Activated naive CD4-positive, alpha-beta T cell treated with Interleukin-2 at 50 U/mL for 16 hours (primary cell): ENCODE data around the gene GAD2.

Source experiments
- DNase-seq: peaks from one replicate; pipeline ENCODE4 v3.0.0-alpha.2; 2020

Gene GAD2

DNA sequence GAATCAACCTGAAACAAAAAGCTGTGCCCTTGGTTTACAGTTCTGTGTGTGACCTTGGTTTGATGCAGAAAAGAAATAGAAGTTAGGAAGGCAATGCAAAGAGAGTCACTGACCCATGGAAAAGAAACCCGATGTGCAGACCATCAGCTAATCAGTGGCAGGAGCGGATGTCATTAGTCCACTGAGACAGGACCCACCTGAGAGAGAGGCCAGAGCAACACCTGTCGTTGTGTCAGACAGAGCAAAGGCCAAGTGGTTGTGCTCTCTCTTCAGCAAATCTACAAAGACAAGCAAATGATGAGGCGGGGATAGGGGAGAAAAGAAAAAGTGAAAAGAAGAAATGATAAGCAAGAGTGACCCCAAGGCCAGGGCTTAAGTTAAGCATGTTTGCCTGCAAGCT, 8.7 kb downstream of the GAD2 start:
- DNase-seq, result no peak

GRCh38 chr10:26227786-26228185, 11.2 kb downstream of the GAD2 start:
- no peak for DNase-seq

- no peak for DNase-seq
Observed at GRCh38 chr10:26232174-26232573, 15.6 kb downstream of the GAD2 start.

DNA sequence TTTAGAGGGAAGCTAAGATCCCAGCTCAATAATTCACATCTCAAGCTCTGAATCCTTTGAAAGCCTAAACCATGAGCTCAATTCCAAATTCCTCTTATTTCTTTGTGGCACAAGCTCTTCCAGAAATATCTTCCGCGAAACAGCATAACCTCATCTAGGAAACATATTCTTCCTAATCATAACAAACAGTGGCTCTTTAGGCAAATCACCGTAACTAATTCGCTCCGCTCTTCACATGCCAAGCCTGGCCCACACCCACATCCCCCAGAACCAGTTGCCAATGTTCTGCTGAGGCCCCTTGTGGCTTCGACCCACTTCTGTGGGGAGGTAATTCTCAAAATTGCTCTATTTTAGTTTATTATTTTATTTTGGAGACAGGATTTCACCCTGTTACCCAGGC, 19.2 kb downstream of the GAD2 start:
- no peak for DNase-seq

DNA sequence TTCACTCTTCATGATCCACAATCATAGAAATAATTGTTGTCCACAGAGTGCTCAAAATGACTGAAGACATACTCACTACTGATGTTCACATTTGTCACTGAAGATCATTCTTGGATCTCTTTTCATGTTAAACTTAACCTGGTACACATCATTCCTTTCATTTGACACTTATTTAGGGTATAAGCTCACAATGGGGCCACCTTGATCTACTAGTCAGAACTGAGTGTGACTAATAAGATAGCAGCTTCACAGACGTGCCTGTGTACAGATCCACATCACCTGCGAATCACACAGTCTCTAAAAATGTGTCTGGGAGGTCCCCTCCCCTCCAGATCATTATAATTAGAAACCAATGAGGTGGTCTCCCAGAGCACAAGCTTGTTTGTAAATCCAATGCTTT, 21.8 kb downstream of the GAD2 start:
- DNase-seq, result no peak

DNA sequence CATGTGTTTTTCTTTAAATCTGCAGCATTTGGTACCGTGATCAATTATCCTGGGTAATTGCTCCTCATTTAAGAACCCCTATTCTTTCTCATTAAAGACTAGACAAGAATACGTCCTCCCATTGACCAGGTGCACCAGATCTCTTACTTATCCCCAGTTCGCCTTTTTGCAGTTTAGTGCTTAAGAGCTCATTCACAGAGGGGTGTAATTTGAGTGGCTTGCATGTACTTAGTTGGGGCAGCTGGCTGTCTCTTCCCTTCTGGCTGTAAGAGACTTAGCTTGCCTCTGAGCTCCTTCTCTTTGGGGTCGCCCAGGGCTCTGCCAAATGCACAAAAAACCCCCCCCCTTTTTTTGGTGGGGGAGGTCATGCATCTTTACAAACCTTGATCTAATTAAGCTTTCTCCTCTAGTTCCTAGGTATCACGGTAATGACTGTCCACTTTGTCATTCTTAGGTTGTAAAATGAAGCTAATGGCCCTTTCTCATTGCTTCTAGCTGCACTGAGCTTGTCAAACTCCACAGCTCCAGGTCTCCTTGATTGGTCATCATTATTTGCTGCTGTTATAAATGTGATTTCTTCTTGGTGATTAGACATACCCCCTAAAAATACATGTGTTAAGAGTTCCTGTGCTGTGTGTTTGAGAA, 26.3 kb downstream of the GAD2 start:
- DNase-seq, result no peak

DNA sequence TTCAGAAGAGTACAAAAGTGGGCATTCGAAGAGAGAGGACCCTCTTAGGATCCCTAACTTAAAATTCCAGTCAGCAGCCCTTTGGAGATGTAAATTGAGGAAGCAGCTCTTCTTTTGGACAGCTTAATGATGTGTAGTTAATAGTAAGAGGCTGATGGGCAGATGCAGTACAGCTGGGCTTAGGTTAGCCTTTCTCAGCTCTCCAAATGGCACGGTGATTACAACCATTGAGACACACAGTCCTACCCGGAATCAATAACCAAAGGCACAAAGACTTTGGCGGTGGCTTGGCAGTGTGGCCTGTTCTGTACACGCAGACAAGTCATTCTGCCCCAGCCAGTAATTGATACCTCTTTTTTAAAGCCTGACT, 26.8 kb downstream of the GAD2 start:
- no peak for DNase-seq

- DNase-seq, result no peak
Observed at GRCh38 chr10:26249681-26250080, 33.1 kb downstream of the GAD2 start.

DNA sequence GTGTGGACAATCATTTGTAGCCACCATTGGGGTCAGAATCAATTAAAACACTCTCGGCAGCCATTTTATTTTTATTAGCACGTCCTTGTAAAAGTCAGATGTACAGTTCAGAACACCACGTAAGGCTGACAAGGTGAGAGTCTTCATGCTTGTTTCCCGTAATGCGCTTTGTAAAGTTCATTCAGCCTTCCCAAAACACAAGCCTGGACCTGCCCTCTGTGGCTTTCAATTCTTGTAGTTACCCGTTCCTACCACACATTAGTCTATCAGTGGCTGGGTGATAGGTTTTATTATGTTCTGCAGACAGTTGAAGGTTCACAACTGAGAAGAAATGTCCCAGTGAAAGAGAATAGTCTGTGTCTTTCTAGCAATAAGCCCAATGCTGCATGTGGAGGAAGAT, 35.4 kb downstream of the GAD2 start:
- no peak for DNase-seq

GRCh38 chr10:26254616-26255015, 38.0 kb downstream of the GAD2 start:
- no peak for DNase-seq

DNA sequence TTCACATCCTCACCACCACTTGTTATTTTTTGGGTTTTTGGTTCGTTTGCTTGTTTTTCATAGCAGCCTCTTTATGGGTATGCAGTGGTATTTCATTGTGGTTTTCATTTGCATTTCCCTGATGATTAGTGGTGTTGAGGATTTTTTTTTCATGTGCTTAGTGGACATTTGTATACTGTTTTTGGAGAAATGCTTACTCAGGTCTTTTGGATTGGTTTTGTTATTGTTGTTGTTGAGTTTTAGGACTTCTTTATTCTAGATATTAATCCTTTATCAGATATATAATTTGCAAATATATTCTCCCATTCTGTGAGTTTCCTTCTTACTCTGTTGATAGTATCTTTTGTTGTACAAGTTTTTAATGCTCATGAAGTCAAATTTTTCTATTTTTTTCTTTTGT, 42.8 kb downstream of the GAD2 start:
- DNase-seq, result no peak

DNA sequence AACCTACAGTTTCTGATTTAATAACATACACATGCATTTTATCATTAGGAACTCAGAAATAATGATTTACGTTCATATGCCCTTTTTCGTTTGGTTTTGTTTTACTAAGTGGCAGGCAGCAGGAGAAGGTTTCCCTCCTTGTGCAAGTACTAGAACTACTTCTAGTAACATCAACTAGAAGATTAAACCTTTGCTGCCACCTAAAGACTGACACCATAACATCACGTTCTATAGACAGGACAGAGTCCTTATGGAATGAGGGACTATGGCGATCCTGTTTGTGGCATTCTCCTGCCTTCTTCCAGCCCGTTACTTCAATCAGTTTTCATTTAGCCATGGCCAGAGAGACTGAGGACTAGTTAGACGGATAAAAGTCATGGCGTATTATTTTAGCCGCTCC, 53.2 kb downstream of the GAD2 start:
- DNase-seq, result no peak

- DNase-seq, result no peak
Observed at GRCh38 chr10:26274391-26274790, 57.8 kb downstream of the GAD2 start.

DNA sequence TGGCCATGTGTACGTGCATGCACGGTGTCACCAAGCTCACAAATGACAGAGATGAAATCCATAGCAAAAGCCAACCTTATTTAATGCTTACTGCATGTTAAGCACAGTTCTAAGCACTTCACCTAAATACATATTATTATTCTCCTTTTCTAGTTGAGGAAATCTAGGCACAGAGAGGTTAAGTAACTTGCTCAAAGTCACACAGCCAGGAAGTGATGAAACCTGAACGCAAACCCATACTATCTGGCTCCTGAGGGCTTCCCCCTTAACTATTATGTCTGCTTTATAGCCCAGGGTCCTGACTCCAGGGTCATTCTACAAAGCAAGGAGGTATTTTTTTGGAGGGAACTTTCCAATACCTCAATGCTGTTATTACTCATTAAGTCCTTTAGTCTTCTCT, 61.7 kb downstream of the GAD2 start:
- no peak for DNase-seq

- DNase-seq, result no peak
Observed at GRCh38 chr10:26290236-26290635, 73.7 kb downstream of the GAD2 start.

DNA sequence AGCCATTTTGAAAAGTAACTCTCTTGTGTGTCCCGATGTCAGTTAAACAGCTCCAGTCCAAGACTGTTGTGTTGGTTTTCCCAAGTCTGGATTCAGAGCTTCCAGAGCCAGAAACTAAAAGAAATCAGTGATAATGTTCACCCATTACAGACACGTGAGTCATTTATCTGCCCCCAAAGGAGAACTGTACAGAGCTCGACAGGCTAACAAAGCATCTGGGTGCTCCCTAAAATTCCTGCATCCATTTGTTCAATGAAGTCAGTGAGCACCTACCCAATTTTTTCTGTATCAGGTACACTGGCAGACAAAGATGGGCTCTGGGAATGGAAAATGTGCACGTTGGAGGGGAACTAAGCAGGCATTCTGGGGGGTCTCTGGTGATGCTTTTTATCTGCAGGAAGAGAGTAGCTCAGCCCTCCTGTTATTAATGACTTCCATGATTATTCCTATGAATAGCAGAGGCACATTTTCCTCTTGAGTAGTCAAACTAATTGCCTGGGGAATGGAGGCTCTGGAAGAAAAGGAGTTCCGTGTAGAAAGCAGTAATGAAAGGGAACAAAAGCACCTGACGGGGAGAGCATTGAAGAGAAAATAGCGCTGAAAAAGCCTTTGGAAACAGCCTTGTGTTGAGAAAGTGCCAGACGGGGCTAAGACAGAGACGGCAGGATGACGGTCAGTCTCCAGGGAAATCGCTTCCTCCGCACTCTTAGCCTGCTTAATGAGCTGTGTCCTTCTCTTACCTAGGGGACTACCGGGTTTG, 75.3 kb downstream of the GAD2 start:
- DNase-seq, result no peak

GRCh38 chr10:26296360-26296759, 79.8 kb downstream of the GAD2 start:
- no peak for DNase-seq

- DNase-seq, result no peak
Observed at GRCh38 chr10:26300001-26300400, 83.4 kb downstream of the GAD2 start.

DNA sequence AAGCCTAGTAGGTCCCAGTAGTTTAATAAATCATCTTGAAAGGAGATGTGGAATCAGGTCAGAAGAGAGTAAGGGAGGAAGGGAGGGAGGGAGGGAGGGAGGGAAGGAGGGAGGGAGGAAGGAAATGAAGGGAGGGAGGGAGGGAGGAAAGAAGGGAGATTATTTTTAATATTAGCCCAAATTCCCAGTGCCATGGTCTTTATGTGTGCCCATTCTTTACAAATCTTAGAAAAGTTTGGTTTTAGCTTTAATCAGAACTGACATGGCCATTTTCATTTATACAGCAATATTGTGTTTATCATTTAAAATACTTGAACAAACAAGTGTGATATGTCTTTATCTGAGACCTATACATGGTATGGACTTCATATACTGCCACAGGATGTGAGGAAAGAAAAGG, 86.8 kb downstream of the GAD2 start:
- DNase-seq, result no peak

DNA sequence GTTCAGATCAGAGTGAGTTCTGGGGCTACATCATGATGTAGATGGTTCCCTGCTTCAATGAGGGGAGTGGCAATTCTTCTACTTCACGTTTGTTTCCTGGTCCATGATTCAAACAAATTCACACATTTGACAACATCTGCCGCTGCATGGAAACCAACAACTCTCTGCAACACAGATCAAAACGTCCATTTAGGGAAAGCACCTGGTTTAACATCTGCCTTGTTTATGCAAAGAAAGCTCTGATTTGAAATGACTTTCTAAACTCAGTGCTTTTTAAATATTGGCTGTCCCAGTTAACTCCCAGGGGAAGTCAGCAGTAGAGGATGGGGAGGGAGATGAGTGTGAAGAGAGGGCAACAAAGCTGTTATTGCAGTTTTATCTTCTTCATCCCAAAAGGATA, 93.8 kb downstream of the GAD2 start:
- DNase-seq, result no peak

- no peak for DNase-seq
Observed at GRCh38 chr10:26311383-26311940, 94.9 kb downstream of the GAD2 start.

GRCh38 chr10:26314265-26315013, 97.9 kb downstream of the GAD2 start:
- no peak for DNase-seq

GRCh38 chr10:26318672-26319071, 102.1 kb downstream of the GAD2 start:
- no peak for DNase-seq

- no peak for DNase-seq
Observed at GRCh38 chr10:26323219-26323618, 106.6 kb downstream of the GAD2 start.
